HG03558 (cell line): ENCODE measurements around the gene ACTN1.

Source experiments
- ATAC-seq: cut with Tn5 transposase; IDR thresholded peaks from one replicate; pipeline ENCODE4 v1.9.1; 2021; ENCODE audit warnings: moderate number of reproducible peaks; ENCODE audit not compliant: unreplicated experiment; ENCODE audit errors: extremely low read depth

The ACTN1 gene

DNA sequence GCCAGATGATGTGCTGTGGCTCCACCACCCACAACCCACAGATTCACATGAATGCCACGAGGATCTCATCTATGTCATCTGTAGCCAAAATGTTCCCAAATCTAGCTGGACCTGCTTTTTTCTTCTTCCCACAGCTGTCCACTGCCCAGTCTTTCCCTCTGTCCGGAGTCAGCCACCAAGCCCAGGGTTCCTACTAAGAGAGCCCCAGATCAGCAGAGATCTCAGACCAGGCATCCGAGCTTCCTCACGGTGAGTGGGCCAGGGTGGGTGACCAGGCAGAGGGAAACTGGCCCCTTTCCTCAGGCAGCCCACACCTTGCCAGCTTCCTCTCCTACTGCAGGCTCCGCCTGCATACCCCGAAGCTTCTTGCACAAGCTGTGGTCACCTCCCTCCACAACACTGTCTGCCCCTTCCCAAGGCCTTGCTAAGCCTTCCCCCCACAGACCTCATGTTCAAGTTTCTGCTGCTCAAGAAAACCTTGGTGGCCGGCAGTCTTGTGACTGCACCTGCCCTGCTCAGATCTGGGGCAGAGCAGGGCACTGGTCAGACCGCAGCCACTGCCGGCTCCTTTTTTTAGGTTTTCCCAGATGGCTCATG is 81.4 kb downstream of the ACTN1 start:
- ATAC-seq, result no peak

DNA sequence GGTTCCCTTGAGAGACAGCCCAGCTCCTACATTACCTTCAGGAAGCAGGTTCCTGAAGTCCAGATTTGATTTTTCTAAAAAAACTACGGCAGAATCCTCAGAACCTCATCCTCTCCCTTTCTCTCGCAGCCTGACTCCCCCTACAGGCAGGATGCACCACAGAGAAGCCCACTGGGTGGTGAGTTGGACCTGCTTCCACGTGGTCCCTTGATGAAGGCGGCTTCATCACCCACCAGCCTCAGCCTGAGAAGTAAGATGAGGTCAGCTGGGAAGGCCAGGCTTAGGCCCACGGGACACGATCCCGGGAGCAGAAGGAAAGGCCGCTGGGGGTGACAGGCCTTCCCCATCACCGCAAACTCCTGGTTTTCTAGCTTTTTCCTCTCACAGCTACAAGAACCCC is 83.0 kb downstream of the ACTN1 start:
- no peak for ATAC-seq

DNA sequence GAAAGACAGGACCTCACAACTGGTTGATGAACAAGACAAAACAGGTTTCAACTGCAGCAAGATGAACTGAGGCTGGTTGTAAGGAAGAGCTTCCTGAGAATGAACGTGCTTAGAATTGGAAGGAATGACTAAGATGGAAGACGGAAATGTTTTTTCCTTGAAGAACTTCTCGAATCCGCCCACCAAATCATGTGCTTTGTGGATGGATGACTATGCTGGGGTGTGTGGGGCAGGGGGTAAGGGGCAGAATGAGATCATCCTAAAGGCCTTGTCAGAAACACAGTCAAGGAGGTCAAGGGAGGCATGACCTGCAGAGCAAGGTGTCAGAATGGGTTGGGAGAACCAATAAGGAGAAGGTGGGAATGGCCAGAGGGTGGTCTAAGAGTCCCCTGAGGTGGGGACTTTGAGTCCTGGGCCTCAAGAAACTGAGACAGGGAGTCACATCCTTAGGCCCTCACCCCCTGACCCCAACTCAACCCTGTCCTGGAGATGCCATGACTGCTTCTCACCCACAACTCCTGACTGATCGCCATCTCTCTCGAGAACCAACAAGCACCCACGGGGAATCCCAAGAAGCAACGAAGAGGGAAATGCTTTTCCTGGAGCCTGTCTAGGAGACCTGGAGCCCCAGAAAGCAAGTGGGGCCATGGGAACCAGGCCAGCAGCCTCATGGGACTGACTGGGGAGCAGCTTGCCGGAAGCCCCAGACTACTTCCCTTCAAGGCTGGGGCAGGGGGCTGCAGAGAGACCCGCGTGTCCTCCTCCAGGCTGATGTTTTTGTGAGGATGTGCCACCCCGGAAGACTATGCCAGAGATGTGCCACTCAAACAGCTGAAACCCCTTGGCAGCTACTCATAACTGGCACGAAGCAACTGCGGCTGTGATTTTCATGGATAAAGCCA is 84.0 kb downstream of the ACTN1 start:
- ATAC-seq, result no peak

GRCh38 chr14:68894123-68894522 is 85.0 kb downstream of the ACTN1 start:
- ATAC-seq, result no peak

GRCh38 chr14:68893566-68893965 is 85.5 kb downstream of the ACTN1 start:
- ATAC-seq, result no peak

DNA sequence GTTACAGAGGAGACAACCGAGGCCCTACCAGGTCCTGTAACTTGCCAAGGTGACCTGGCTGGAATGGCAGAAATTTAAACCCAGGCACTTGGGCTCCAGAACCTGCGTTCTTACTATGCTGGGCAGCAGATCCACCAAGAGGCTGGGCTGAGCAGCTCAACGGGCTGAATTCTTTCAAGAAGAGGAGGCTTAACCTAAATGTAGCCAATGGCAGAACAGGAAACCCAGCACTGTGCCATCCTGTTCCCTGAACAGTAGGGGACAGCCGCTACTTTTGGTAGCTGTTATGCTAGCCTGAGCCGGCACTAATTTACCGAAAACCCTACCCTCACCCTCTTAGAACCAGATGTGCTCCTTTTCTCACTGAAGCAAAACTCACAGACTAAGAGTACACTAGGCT is 86.1 kb downstream of the ACTN1 start:
- ATAC-seq, result no peak

- ATAC-seq, result no peak
These were observed 87.0 kb downstream of the ACTN1 start for GRCh38 chr14:68891851-68892660.

DNA sequence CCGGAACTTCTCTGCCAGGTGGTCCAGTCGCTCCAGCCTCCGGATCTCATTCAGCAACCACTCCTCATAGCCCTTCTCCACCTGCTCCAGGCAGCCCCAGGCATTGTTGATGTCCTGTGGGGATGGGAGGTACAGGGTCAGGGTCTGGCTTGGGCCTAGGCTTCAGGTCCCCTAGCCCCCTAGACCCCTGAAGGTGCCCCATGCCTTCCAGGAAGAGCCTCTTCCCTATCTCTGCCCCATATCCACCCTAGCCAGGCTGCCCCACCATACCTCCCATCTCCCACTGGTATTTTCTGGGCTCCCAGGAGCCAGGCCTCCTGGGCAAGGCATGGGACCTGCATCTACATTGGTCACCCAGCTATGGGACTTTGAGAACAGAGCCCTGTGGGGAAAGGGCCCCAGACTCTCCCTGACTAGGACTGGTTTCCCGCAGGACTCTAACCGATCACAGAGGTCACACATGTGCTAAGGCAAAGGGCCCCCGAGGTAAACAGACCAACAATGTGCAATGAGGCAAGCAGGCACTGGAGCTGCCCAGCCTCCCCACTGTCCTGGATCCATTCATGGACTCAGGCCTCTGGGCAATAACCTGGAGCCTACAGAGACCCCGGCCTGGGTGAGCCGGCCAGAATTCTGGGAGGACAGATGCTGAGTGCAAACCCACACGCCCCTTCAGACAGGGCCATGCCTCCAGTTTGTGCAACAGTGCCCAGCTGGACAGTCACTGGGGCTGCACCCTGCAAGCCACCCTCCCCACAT is 88.8 kb downstream of the ACTN1 start:
- no peak for ATAC-seq

GRCh38 chr14:68888883-68889282 is 90.2 kb downstream of the ACTN1 start:
- no peak for ATAC-seq

- no peak for ATAC-seq
These were observed 90.9 kb downstream of the ACTN1 start for GRCh38 chr14:68888025-68888850.

DNA sequence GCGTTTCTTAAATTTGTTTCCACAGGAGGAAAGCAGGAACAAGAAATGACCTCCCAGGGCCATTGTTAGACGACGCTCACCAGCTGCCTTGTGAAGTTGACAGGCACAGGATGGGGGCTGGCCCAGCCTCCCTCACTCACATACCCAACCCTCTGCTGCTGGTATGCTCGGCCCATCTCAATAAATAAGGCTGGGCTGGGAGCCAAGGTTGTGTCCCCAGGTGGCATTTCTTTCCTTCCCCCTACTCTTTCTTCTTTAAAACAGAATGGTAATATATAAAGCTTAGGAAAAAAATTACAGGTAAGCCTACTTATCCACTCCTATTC is 93.0 kb downstream of the ACTN1 start:
- no peak for ATAC-seq

DNA sequence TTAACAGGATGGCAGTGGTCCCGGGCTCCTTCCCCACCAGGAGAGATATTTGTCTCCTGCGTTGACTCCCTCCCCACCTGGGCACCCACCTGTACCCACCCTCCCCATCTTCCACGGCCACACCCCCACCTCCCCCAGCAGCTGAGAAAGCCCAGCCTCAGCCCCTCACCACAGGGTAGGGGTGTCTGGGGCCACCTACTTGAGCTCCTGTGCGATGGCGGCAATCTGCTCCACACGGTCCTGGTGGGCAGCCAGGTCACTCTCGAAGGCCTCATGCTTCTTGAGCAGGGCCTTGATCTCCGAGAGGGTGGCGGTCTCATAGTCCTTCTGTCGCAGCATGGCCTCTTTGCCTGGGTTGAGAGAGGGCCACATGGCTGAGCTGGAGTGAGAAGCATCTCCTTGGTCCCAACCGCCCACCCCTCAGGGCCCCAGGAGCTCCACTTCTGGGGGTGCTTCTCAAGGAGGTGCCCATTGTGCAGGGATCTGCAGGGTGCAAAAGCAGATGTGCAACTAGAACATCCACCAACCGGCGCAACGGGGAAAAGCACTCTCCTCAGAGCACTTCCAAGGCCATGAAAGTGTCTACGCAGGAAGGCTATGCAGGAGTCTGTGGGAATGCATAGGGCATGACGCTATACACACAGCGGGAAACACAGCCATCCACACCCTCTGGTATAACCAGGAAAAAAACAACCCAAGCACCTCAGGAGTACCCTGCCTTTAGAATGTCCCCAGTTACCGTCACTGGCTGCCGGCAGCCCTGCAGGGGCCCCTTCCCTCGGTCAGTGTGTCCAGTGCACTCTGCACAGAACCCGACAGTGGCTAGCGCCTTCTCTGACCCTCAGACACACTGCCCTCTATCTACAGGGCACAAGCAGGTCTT is 93.6 kb downstream of the ACTN1 start:
- no peak for ATAC-seq

- ATAC-seq, result no peak
These were observed 94.8 kb downstream of the ACTN1 start for GRCh38 chr14:68884031-68885030.

DNA sequence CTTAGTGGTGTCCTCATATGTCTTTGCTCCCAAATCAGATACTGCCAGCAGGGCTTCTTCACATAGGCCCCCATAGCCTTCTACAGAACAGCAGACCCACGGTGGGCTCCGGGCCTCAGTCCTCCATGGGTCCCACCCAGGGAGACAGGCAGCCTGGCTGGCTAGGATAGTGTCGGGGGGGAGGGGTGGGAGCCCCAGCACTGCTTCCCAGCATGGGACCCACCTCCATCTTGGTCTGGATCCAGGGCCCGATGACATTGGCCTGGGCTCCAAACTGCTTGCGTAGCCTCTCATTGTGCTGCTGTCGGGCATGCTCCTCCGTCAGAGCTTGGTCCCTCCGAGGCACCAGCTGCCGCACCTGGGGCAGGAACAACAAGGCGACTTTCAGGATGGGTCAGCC is 96.9 kb downstream of the ACTN1 start:
- no peak for ATAC-seq

DNA sequence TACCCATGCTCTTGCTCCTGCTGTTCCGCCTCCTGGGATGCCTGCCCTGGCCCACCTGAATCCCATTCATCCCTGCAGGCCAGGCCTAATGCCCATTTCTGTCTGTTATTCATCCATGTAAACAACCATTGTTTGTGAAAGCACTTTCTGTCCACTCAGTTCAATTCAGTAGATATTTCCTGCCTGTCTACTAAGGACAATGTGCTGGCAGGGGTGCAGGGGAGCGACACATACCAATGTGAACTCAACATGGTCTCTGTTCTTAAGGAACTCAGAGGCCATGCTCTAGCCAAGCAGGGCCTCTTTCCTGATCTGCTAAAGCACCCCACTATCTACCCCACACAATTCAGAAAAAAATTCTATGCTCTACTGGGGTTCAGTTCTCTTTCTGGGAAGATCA is 97.7 kb downstream of the ACTN1 start:
- ATAC-seq, result no peak

- ATAC-seq, result no peak
These were observed 98.5 kb downstream of the ACTN1 start for GRCh38 chr14:68880581-68881105.

DNA sequence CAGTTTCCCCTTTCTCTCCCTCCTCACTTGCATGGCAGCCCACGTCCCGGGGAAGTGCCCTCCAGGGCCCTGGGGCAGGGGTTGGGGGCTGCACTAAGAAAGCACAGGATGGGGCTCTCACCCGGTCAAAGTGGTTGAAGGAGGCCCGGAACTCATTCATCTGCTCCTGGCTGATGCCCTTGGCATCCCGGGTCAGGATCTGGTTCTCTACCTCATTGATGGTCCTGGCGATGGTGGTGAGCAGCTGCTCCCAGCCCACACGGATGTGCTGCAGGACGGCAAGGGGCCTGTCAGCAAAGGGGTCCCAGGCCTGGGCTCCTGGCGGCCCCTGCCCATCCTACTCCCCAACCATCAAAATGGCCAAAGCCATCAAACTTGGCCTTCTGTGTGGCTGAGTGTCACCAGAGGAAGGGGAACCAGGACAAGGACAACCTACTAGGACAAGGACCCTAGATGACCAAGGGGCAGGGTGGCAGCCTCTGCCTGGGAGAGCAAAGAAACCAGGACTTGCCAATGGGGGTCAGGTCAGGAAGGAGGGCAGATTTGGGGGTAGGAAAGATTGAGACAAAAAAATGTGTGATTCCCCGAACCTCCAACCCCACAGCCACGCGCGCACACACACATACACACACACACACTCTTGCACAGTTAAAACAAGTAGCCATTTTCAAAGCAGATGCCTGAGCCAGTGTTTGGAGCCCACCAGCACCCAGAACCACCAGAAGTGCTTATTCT is 99.1 kb downstream of the ACTN1 start:
- ATAC-seq, result no peak
